ENCODE data around the gene SH3RF3. TPM values are rescaled to one million over a fixed set of nuclear protein-coding genes. Genes with fewer than 3 reads are reported as not detected.

SH3RF3 gene
- total and polyA plus RNA-seq, 5 donors from 2014 or later, result 0.16 to 1.6 (median 0.76) TPM

DNA sequence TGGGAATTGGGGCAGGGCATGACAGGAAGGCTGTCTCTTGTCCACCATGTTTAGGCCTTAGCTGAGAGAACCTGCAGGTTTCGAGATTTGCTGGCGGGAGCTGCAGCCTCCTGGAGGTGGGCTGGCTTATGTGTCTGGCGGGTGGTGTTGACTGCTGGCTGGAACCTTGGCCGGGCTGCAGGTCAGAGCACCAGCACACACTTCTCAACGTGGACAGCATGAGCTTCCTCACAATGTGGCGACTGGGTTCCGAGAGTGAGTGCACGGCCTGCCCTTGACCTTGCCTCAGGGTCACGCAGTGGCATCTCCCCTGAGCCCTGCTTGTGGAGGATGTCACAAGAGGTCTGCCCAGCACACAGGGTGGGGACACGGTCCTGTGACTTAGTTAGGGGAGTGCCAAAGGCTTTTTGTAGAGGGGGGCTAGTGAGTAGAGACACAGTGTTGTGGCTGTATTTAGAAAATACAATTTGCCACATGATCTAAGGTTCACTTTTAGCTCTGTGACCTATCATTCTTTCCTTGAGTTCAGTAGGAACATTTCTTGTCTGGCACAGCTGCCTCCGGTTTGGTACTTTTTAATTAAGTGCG lies 350.0 kb downstream of the SH3RF3 start:
- Mint-ChIP-seq H3K9me3 (no peaks in the 10 kb centered on the region), H3K27me3 (no peaks in the 10 kb centered on the region), H3K36me3 (no peaks in the 10 kb centered on the region), H3K4me1 (peaks cover 0 to 7% (median under 1%) of the 10 kb centered on the region in 4 donors), H3K27ac (no peak overlapping the region), H3K4me3 (no peak overlapping the region)
- no peak overlapping the region for H3K4me3 ChIP-seq (ENCODE audit: low read depth, low read length)
- no peak for ATAC-seq (ENCODE audit: low read depth in 2 of 2)
- no peaks in the 10 kb centered on the region for H3K36me3 ChIP-seq (ENCODE audit: control insufficient read depth, insufficient read depth, low read length)
- H3K27ac ChIP-seq (ENCODE audit: insufficient read depth, low read length, poor library complexity, severe bottlenecking), result no peak overlapping the region
- no peaks in the 10 kb centered on the region for H3K27me3 ChIP-seq (ENCODE audit: control insufficient read depth, insufficient read depth, low read length)
- H3K4me1 ChIP-seq (ENCODE audit: control insufficient read depth, insufficient read depth, low read length, poor library complexity, severe bottlenecking), result peaks cover 3% of the 10 kb centered on the region
- no peak for DNase-seq
- no peaks in the 10 kb centered on the region for H3K9me3 ChIP-seq (ENCODE audit: control insufficient read depth in 2 of 2, low read length in 2 of 2)

DNA sequence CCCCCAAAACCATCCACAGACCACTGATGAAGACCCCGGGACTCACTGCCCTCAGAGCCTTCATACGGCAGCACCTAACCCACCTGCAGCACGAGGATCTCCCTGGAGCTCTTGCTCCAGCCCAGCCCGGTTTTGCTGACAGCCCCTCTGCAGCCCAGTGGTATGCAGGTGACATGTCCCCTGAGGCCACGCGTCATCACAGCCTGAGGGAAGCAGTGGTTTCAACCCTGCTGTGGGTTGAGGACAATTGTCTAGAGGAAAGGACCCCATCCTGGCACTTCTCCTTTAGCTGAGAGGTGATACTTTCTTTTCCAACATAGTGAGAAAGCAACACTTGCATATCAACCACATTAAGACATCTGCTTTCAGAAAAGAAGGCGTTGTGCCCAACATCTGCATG lies 350.8 kb downstream of the SH3RF3 start:
- no peak for ATAC-seq (ENCODE audit: low read depth in 2 of 2)
- Histone ChIP-seq H3K4me3 (ENCODE audit: low read depth, low read length) (no peak overlapping the region), H3K36me3 (ENCODE audit: control insufficient read depth, insufficient read depth, low read length) (no peaks in the 10 kb centered on the region), H3K27ac (ENCODE audit: insufficient read depth, low read length, poor library complexity, severe bottlenecking) (no peak overlapping the region), H3K27me3 (ENCODE audit: control insufficient read depth, insufficient read depth, low read length) (no peaks in the 10 kb centered on the region), H3K9me3 (ENCODE audit: control insufficient read depth in 2 of 2, low read length in 2 of 2) (no peaks in the 10 kb centered on the region), H3K4me1 (ENCODE audit: control insufficient read depth, insufficient read depth, low read length, poor library complexity, severe bottlenecking) (peaks cover 3% of the 10 kb centered on the region)
- H3K27me3 Mint-ChIP-seq, result no peaks in the 10 kb centered on the region
- H3K9me3 Mint-ChIP-seq, result no peaks in the 10 kb centered on the region
- H3K36me3 Mint-ChIP-seq, result no peaks in the 10 kb centered on the region
- no peak for DNase-seq
- peaks cover 0 to 7% (median 0%) of the 10 kb centered on the region in 4 donors for H3K4me1 Mint-ChIP-seq
- H3K27ac Mint-ChIP-seq, result no peak overlapping the region
- H3K4me3 Mint-ChIP-seq, result no peak overlapping the region

DNA sequence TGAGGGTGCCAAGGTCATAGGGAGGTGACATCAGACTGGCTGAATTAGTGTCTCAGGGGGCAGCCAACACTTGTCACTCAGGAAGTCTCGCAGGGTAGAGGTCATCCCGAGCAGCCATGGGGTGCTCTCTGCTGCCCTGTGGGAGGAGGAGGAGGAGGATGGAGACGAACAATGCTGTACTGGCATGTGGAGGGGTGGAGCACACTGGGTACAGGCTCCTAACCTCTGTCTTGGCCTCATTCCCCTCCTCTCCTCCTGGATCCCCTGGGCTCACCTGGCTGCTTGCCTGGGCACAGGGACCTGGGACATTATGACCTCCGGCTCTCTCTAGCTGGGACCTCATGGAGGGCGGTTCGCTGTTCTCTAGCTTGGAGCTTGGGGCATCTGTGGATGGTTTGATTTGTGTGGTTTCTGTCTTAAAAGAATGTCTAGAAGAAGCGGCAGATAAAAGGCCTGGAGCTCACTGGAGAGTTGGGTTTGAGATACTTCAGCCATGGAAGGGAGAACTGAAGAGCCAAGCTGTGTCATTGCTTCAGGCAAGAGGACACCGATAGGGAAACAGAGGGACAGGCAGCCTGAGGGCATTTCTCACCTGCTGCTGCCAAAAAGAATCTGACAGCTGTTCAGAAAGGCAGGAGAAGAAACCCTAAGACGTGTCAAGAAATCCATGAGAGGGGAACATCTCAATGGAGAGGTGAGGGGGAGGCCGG lies 351.6 kb downstream of the SH3RF3 start:
- no peaks in the 10 kb centered on the region for H3K36me3 Mint-ChIP-seq

DNA sequence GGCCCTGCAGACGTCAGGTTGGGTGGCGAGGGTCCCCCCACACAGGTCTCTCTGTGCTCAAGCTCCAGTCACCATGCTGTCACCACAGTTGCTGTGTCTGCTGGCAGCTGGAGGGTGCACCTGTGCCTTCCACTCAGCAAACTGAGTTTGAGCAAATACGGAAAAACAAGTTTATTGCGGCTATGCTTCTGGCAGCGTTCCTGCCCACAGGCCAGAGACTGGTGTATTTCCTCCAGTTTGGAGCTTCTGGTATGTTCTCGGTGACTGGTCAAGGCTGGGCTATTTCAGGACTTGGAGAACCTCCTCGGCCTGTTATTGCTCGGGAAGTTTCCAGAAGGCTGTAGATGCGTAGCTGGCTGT lies 352.2 kb downstream of the SH3RF3 start:
- H3K9me3 Mint-ChIP-seq, result no peaks in the 10 kb centered on the region
- peaks cover under 1% of the 10 kb centered on the region for H3K27me3 Mint-ChIP-seq
- DNase-seq (no peak), ATAC-seq (ENCODE audit: low read depth in 2 of 2) (no peak)
- Histone ChIP-seq H3K4me3 (ENCODE audit: low read depth, low read length) (no peak overlapping the region), H3K27me3 (ENCODE audit: control insufficient read depth, insufficient read depth, low read length) (no peaks in the 10 kb centered on the region), H3K9me3 (ENCODE audit: control insufficient read depth in 2 of 2, low read length in 2 of 2) (no peaks in the 10 kb centered on the region), H3K36me3 (ENCODE audit: control insufficient read depth, insufficient read depth, low read length) (no peaks in the 10 kb centered on the region), H3K27ac (ENCODE audit: insufficient read depth, low read length, poor library complexity, severe bottlenecking) (no peak overlapping the region), H3K4me1 (ENCODE audit: control insufficient read depth, insufficient read depth, low read length, poor library complexity, severe bottlenecking) (no peaks in the 10 kb centered on the region)
- no peak overlapping the region for H3K27ac Mint-ChIP-seq
- H3K36me3 Mint-ChIP-seq, result no peaks in the 10 kb centered on the region
- H3K4me1 Mint-ChIP-seq, result peaks cover 0 to 3% (median 0%) of the 10 kb centered on the region in 4 donors
- H3K4me3 Mint-ChIP-seq, result no peak overlapping the region

More for the DNA sequence above, 351.6 kb downstream of the SH3RF3 start:
- DNase-seq, result no peak
- Mint-ChIP-seq H3K4me1 (peaks cover 0 to 4% (median 0%) of the 10 kb centered on the region in 4 donors), H3K9me3 (no peaks in the 10 kb centered on the region), H3K27me3 (no peaks in the 10 kb centered on the region), H3K27ac (no peak overlapping the region), H3K4me3 (no peak overlapping the region)
- Histone ChIP-seq H3K4me1 (ENCODE audit: control insufficient read depth, insufficient read depth, low read length, poor library complexity, severe bottlenecking) (peaks cover 2% of the 10 kb centered on the region), H3K9me3 (ENCODE audit: control insufficient read depth in 2 of 2, low read length in 2 of 2) (no peaks in the 10 kb centered on the region), H3K36me3 (ENCODE audit: control insufficient read depth, insufficient read depth, low read length) (no peaks in the 10 kb centered on the region), H3K27me3 (ENCODE audit: control insufficient read depth, insufficient read depth, low read length) (no peaks in the 10 kb centered on the region), H3K27ac (ENCODE audit: insufficient read depth, low read length, poor library complexity, severe bottlenecking) (no peak overlapping the region), H3K4me3 (ENCODE audit: low read depth, low read length) (no peak overlapping the region)
- ATAC-seq (ENCODE audit: low read depth in 2 of 2), result no peak

DNA sequence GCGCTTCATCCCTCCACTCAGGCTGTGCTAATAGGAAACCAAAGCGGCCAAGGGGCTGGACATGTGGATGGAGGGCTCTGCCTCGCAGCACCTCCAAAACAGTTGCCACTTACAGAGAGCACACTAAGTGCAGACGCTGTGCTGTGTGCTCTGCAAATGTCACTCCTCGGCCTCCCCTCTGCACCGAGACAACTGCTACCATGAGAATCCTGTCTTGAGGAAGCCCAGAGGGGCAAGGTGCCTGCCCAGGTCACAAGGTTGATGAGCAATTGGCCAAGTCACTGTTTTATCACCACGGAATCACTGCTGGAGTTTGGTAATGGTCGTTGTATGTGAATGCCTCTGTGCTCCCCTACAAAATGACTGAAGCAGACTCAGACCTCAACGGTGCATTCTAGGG lies 352.6 kb downstream of the SH3RF3 start:
- Histone ChIP-seq H3K9me3 (ENCODE audit: control insufficient read depth in 2 of 2, low read length in 2 of 2) (no peaks in the 10 kb centered on the region), H3K27me3 (ENCODE audit: control insufficient read depth, insufficient read depth, low read length) (no peaks in the 10 kb centered on the region), H3K4me3 (ENCODE audit: low read depth, low read length) (no peak overlapping the region), H3K27ac (ENCODE audit: insufficient read depth, low read length, poor library complexity, severe bottlenecking) (no peak overlapping the region), H3K4me1 (ENCODE audit: control insufficient read depth, insufficient read depth, low read length, poor library complexity, severe bottlenecking) (no peaks in the 10 kb centered on the region), H3K36me3 (ENCODE audit: control insufficient read depth, insufficient read depth, low read length) (no peaks in the 10 kb centered on the region)
- Mint-ChIP-seq H3K27me3 (peaks cover 4% of the 10 kb centered on the region), H3K36me3 (no peaks in the 10 kb centered on the region), H3K4me1 (peaks cover 0 to 3% (median 0%) of the 10 kb centered on the region in 4 donors), H3K4me3 (no peak overlapping the region), H3K27ac (no peak overlapping the region), H3K9me3 (no peaks in the 10 kb centered on the region)
- no peak for DNase-seq
- ATAC-seq (ENCODE audit: low read depth in 2 of 2), result no peak

DNA sequence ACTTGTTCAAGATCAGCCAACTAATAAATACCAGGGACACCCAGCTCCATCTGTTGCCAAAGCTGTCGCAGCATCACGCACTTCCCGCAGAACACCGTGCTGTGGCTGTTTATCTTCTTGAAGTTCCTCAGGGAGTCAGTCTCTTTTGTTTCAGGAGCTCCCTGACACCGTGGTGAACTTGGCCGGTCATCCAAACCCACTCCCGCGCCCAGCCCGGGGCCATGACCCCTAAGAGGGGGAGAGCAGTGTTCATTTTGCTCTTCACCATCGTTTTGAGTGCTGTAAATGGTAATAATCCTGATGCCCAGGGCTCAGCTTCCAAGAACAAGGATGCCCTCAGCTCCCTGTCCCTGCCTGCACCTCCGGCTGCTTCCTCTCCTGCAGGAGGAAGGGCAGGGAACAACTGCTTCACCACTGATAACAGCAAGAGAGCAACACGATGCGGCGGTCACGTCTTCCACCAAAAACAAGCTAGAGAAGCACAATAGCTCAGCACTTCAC lies 353.4 kb downstream of the SH3RF3 start:
- no peaks in the 10 kb centered on the region for H3K27me3 ChIP-seq (ENCODE audit: control insufficient read depth, insufficient read depth, low read length)
- H3K36me3 Mint-ChIP-seq, result no peaks in the 10 kb centered on the region
- DNase-seq (no peak), ATAC-seq (ENCODE audit: low read depth in 2 of 2) (no peak)
- H3K27ac ChIP-seq (ENCODE audit: insufficient read depth, low read length, poor library complexity, severe bottlenecking), result no peak overlapping the region
- H3K4me3 ChIP-seq (ENCODE audit: low read depth, low read length), result no peak overlapping the region
- no peaks in the 10 kb centered on the region for H3K36me3 ChIP-seq (ENCODE audit: control insufficient read depth, insufficient read depth, low read length)
- H3K27me3 Mint-ChIP-seq, result peaks cover 4% of the 10 kb centered on the region
- H3K9me3 Mint-ChIP-seq, result no peaks in the 10 kb centered on the region
- H3K4me1 ChIP-seq (ENCODE audit: control insufficient read depth, insufficient read depth, low read length, poor library complexity, severe bottlenecking), result no peaks in the 10 kb centered on the region
- no peaks in the 10 kb centered on the region for H3K9me3 ChIP-seq (ENCODE audit: control insufficient read depth in 2 of 2, low read length in 2 of 2)
- H3K4me3 Mint-ChIP-seq, result no peak overlapping the region
- no peak overlapping the region for H3K27ac Mint-ChIP-seq
- peaks cover 0 to 3% (median 0%) of the 10 kb centered on the region in 4 donors for H3K4me1 Mint-ChIP-seq

DNA sequence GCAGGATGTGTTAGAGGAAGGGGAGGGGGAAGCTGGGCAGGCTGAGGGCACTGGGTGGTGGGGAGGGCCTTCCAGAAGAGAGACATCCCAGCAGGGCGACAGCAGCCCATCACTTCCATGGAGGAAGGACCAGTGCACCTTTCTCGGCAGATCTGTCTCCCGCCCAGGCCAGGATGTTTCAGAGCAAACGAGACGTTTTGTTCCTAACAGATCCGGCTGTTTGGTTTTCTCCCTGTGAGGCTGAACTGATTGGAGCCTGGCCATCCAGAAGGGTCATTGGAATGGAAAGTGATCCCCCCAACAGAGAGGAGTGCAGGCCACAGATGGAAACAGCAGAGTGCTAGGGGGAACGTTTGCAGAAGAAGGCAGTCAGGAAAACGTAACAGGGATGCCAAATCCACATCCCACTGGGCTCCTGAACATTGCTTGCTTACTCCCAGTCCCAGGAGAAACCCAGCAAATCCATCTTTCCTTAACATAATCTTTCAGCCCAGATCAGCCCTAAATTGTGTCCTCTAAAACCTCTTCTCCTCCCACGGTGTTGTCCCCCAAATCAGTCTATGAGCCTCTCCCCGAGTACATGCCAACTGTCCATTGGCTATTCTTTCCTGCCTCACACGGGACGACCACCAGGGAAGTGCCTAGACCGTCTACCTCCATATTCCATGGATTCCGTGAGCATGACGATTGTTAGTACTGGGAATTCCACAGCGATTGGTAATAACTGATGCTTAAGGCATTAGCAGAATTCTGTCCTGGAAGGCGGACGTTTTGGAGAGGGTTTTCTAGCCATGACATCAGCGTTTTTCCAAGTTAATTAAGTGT lies 357.9 kb downstream of the SH3RF3 start:
- DNase-seq (no peak), ATAC-seq (ENCODE audit: low read depth in 2 of 2) (no peak)
- H3K27me3 ChIP-seq (ENCODE audit: control insufficient read depth, insufficient read depth, low read length), result no peaks in the 10 kb centered on the region
- Mint-ChIP-seq H3K27ac (no peak overlapping the region), H3K27me3 (peaks cover 4% of the 10 kb centered on the region), H3K4me3 (no peak overlapping the region), H3K36me3 (no peaks in the 10 kb centered on the region), H3K9me3 (no peaks in the 10 kb centered on the region), H3K4me1 (peaks cover 0 to 3% (median 0%) of the 10 kb centered on the region in 4 donors)
- no peak overlapping the region for H3K4me3 ChIP-seq (ENCODE audit: low read depth, low read length)
- no peaks in the 10 kb centered on the region for H3K9me3 ChIP-seq (ENCODE audit: control insufficient read depth in 2 of 2, low read length in 2 of 2)
- no peaks in the 10 kb centered on the region for H3K4me1 ChIP-seq (ENCODE audit: control insufficient read depth, insufficient read depth, low read length, poor library complexity, severe bottlenecking)
- H3K36me3 ChIP-seq (ENCODE audit: control insufficient read depth, insufficient read depth, low read length), result no peaks in the 10 kb centered on the region
- H3K27ac ChIP-seq (ENCODE audit: insufficient read depth, low read length, poor library complexity, severe bottlenecking), result no peak overlapping the region
